H9 (cell line): ENCODE data around the gene ADGRB3. TPM values are rescaled to one million over a fixed set of nuclear protein-coding genes. Genes with fewer than 3 reads are reported as not detected.

ENCODE experiments used
- DNase-seq: peaks from one replicate; pipeline ENCODE4 v3.0.0-alpha.2; 2017
- H2AFZ ChIP-seq: one replicate; pipeline ENCODE4 v1.6.1; 2013; ENCODE audit warnings: mild to moderate bottlenecking, low read length, control low read depth, moderate library complexity
- H2AK5ac ChIP-seq: 2 replicates; pipeline ENCODE4 v1.6.1; 2013; ENCODE audit warnings: low read length, control low read depth, mixed read lengths; ENCODE audit not compliant: insufficient read length
- H2BK120ac ChIP-seq: one replicate; pipeline ENCODE4 v1.6.1; 2013; ENCODE audit warnings: low read depth, mild to moderate bottlenecking, low read length, control low read depth, inconsistent platforms; ENCODE audit not compliant: poor library complexity, severe bottlenecking
- H2BK12ac ChIP-seq: 2 replicates; pipeline ENCODE4 v1.6.1; 2013; ENCODE audit warnings: low read length, control low read depth, mixed read lengths, low read depth; ENCODE audit not compliant: insufficient read length
- H2BK15ac ChIP-seq: 2 replicates; pipeline ENCODE4 v1.6.1; 2013; ENCODE audit warnings: low read depth, low read length, control low read depth
- H2BK20ac ChIP-seq: one replicate; pipeline ENCODE4 v1.6.1; 2013; ENCODE audit warnings: low read depth, mild to moderate bottlenecking, low read length, control low read depth, inconsistent platforms; ENCODE audit not compliant: poor library complexity, severe bottlenecking
- H2BK5ac ChIP-seq: 2 replicates; pipeline ENCODE4 v1.6.1; 2013; ENCODE audit warnings: low read length, control low read depth, mixed read lengths; ENCODE audit not compliant: insufficient read length
- H3K14ac ChIP-seq: 2 replicates; pipeline ENCODE4 v1.6.1; 2013; ENCODE audit warnings: low read length, control low read depth; ENCODE audit not compliant: insufficient read depth
- H3K18ac ChIP-seq: 2 replicates; pipeline ENCODE4 v1.6.1; 2013; ENCODE audit warnings: low read depth, mild to moderate bottlenecking, mixed read lengths, low read length, control low read depth; ENCODE audit not compliant: insufficient read length
- H3K23ac ChIP-seq: 2 replicates; pipeline ENCODE4 v1.6.1; 2013; ENCODE audit warnings: low read length, control low read depth, mixed read lengths, low read depth; ENCODE audit not compliant: insufficient read length
- H3K23me2 ChIP-seq: 2 replicates; pipeline ENCODE4 v1.6.1; 2013; ENCODE audit warnings: low read depth, mild to moderate bottlenecking, mixed read lengths, low read length, control low read depth; ENCODE audit not compliant: insufficient read length, poor library complexity, severe bottlenecking
- H3K27ac ChIP-seq: 2 replicates; pipeline ENCODE4 v1.5.1; 2013; ENCODE audit warnings: low read length, control low read depth, mixed read lengths, low read depth; ENCODE audit not compliant: insufficient read length
- H3K27me3 ChIP-seq: 2 replicates; pipeline ENCODE4 v1.6.1; 2013; ENCODE audit warnings: low read length, control low read depth, inconsistent platforms; ENCODE audit not compliant: insufficient read depth
- H3K4ac ChIP-seq: 2 replicates; pipeline ENCODE4 v1.6.1; 2013; ENCODE audit warnings: low read depth, mild to moderate bottlenecking, control low read depth, inconsistent platforms, low read length, moderate library complexity
- H3K4me1 ChIP-seq: 2 replicates; pipeline ENCODE4 v1.6.1; 2013; ENCODE audit warnings: low read length, control low read depth, inconsistent platforms; ENCODE audit not compliant: insufficient read depth
- H3K4me2 ChIP-seq: 2 replicates; pipeline ENCODE4 v1.6.1; 2013; ENCODE audit warnings: low read length, control low read depth, mixed read lengths; ENCODE audit not compliant: insufficient read length, insufficient read depth
- H3K56ac ChIP-seq: 2 replicates; pipeline ENCODE4 v1.6.1; 2013; ENCODE audit warnings: low read depth, mild to moderate bottlenecking, mixed read lengths, low read length, control low read depth; ENCODE audit not compliant: insufficient read length
- H3K79me1 ChIP-seq: 2 replicates; pipeline ENCODE4 v1.6.1; 2013; ENCODE audit warnings: low read depth, mild to moderate bottlenecking, moderate library complexity, low read length, control low read depth, inconsistent platforms; ENCODE audit not compliant: insufficient read depth, poor library complexity, severe bottlenecking
- H3K79me2 ChIP-seq: 2 replicates; pipeline ENCODE4 v1.6.1; 2013; ENCODE audit warnings: low read length, control low read depth, inconsistent platforms; ENCODE audit not compliant: insufficient read depth
- H3K9ac ChIP-seq: 2 replicates; pipeline ENCODE4 v1.6.1; 2013; ENCODE audit warnings: low read length, control low read depth, mixed read lengths; ENCODE audit not compliant: insufficient read length; ENCODE audit errors: extremely low read depth
- H3K9me3 ChIP-seq: one replicate; pipeline ENCODE4 v1.6.1; 2013; ENCODE audit warnings: low read depth, low read length, inconsistent platforms; ENCODE audit not compliant: control insufficient read depth
- H3T11ph ChIP-seq: one replicate; pipeline ENCODE4 v1.6.1; 2013; ENCODE audit warnings: mild to moderate bottlenecking, low read length, control low read depth, inconsistent platforms
- H4K20me1 ChIP-seq: one replicate; pipeline ENCODE4 v1.6.1; 2013; ENCODE audit not compliant: control insufficient read depth, insufficient read length, insufficient read depth
- H4K5ac ChIP-seq: 2 replicates; pipeline ENCODE4 v1.6.1; 2013; ENCODE audit warnings: low read depth, mild to moderate bottlenecking, mixed read lengths, low read length, control low read depth; ENCODE audit not compliant: insufficient read length
- H4K8ac ChIP-seq: replicated peaks from 2 replicates; pipeline ENCODE4 v1.6.1; 2013; ENCODE audit warnings: low read length, control low read depth, mixed read lengths, low read depth; ENCODE audit not compliant: insufficient read length
- H4K91ac ChIP-seq: 2 replicates; pipeline ENCODE4 v1.6.1; 2013; ENCODE audit warnings: low read depth, mild to moderate bottlenecking, moderate library complexity, mixed read lengths, low read length, control low read depth; ENCODE audit not compliant: insufficient read length
- H3K27ac Mint-ChIP-seq, 3 experiments: 2 replicates in 2 of 3; 3 replicates in 1 of 3; pipeline ENCODE4 v1.8.0; 2020 to 2021; ENCODE audit warnings: mixed read lengths in 3 of 3, mild to moderate bottlenecking in 1 of 3, moderate library complexity in 1 of 3
- H3K27me3 Mint-ChIP-seq: 2 replicates; pipeline ENCODE4 v1.8.0; 2021; ENCODE audit warnings: low read depth, mild to moderate bottlenecking, moderate library complexity, mixed read lengths
- H3K36me3 Mint-ChIP-seq, 3 experiments: 2 replicates in 2 of 3; 3 replicates in 1 of 3; pipeline ENCODE4 v1.8.0; 2020 to 2021; ENCODE audit warnings: low read depth in 3 of 3, mixed read lengths in 3 of 3; ENCODE audit not compliant: insufficient read depth in 1 of 3
- H3K4me1 Mint-ChIP-seq, 2 experiments: 2 replicates each; pipeline ENCODE4 v1.8.0; 2020; ENCODE audit warnings: mixed read lengths in 2 of 2
- H3K4me3 Mint-ChIP-seq, 2 experiments: 2 replicates in 1 of 2; 3 replicates in 1 of 2; pipeline ENCODE4 v1.8.0; 2020 to 2021; ENCODE audit warnings: mild to moderate bottlenecking in 2 of 2, mixed read lengths in 2 of 2, moderate library complexity in 1 of 2
- H3K9me3 Mint-ChIP-seq, 2 experiments: 2 replicates in 1 of 2; 3 replicates in 1 of 2; pipeline ENCODE4 v1.8.0; 2020; ENCODE audit warnings: mild to moderate bottlenecking in 2 of 2, mixed read lengths in 2 of 2, moderate library complexity in 1 of 2
- CTCF ChIP-seq: fragments of 200-600 bp; sonication (generic); conservative IDR thresholded peaks from 3 replicates; pipeline ENCODE4 v1.8.0; 2021; ENCODE audit warnings: antibody characterized with exemption, mild to moderate bottlenecking
- WGBS: extraction: QIAGEN DNeasy Blood & Tissue Kit; methylation state at CpG from one replicate; pipeline ENCODE4 v1.1.7; 2013; ENCODE audit warnings: missing lambda C conversion rate, low lambda C conversion rate, mixed read lengths; ENCODE audit not compliant: insufficient read length; ENCODE audit errors: extremely low coverage; 5-methylcytosine and 5-hydroxymethylcytosine counted together
- total RNA-seq: library from RNA; stranded (reverse); gene quantifications from 2 replicates; pipeline ENCODE4 v1.2.1, GENCODE V29; 2021

ADGRB3 gene
- total RNA-seq, 1 experiment from 2014 or later = 0.37 TPM

- no peaks in the 10 kb centered on the region for H3K9me3 ChIP-seq
- Mint-ChIP-seq H3K27me3 (no peaks in the 10 kb centered on the region; the same call in 1 of the 2 replicates), H3K36me3 (no peaks in the 10 kb centered on the region), H3K4me1 (no peaks in the 10 kb centered on the region), H3K9me3 (no peaks in the 10 kb centered on the region), H3K27ac (no peak overlapping the region), H3K4me3 (no peak overlapping the region)
- WGBS = no CpG with 5 or more reads among the region's 5 CpGs
- H3K79me2 ChIP-seq = no peaks in the 10 kb centered on the region
- no peaks in the 10 kb centered on the region for H4K20me1 ChIP-seq
- H3K14ac ChIP-seq = no peak overlapping the region
- no peak overlapping the region for H2BK5ac ChIP-seq
- no peak overlapping the region for H2AFZ ChIP-seq
- no peaks in the 10 kb centered on the region for H3K4me1 ChIP-seq
- no peaks in the 10 kb centered on the region for H3K79me1 ChIP-seq
- H2BK20ac ChIP-seq = no peak overlapping the region
- no peak for TF ChIP-seq CTCF
- H4K8ac ChIP-seq = no peak overlapping the region
- DNase-seq = no peak
- no peak overlapping the region for H4K91ac ChIP-seq
- no peaks in the 10 kb centered on the region for H3K23me2 ChIP-seq
- no peak overlapping the region for H3K23ac ChIP-seq
- H3K27me3 ChIP-seq = no peaks in the 10 kb centered on the region
- H3K56ac ChIP-seq = no peak overlapping the region
- no peak overlapping the region for H3K18ac ChIP-seq
- no peak overlapping the region for H3T11ph ChIP-seq
- no peak overlapping the region for H2BK120ac ChIP-seq
- no peak overlapping the region for H2BK15ac ChIP-seq
- no peak overlapping the region for H3K9ac ChIP-seq
- H4K5ac ChIP-seq = no peak overlapping the region
- no peak overlapping the region for H2BK12ac ChIP-seq
- H3K4ac ChIP-seq = no peak overlapping the region
- H2AK5ac ChIP-seq = no peak overlapping the region
- H3K27ac ChIP-seq = no peak overlapping the region
- H3K4me2 ChIP-seq = no peak overlapping the region
Measured at GRCh38 chr6:68756454-68757375, 121.6 kb downstream of the ADGRB3 start.
